Brain microvascular endothelial cell (primary cell): ENCODE results near the gene AP1M2.
"Not testable (repeated sequence)": the region's sequence is repeated elsewhere in the genome, so short reads cannot be mapped to it uniquely, and the experiment has no call there.

Source experiments
- DNase-seq: peaks from one replicate; pipeline ENCODE4 v3.0.0-alpha.2; 2020
- H3K27ac ChIP-seq: fragments of 250-450 bp; sonication (Bioruptor Pico); 2 replicates; pipeline ENCODE4 v1.5.1; 2020; ENCODE audit warnings: mild to moderate bottlenecking, moderate library complexity
- H3K27me3 ChIP-seq: fragments of 250-450 bp; sonication (Bioruptor Pico); replicated peaks from 2 replicates; pipeline ENCODE4 v1.5.1; 2020; ENCODE audit warnings: mild to moderate bottlenecking
- H3K36me3 ChIP-seq: fragments of 250-450 bp; sonication (Bioruptor Pico); replicated peaks from 2 replicates; pipeline ENCODE4 v1.5.1; 2020; ENCODE audit warnings: mild to moderate bottlenecking
- H3K4me3 ChIP-seq: 2 replicates; pipeline ENCODE4 v1.5.1; 2011; ENCODE audit warnings: low read depth, mild to moderate bottlenecking, control low read depth, low read length, moderate library complexity
- CTCF ChIP-seq: IDR thresholded peaks from 2 replicates; pipeline ENCODE4 v1.5.1; 2011; ENCODE audit warnings: low read depth, mild to moderate bottlenecking, moderate library complexity, low read length, control low read depth, inconsistent platforms; ENCODE audit errors: missing control alignments
- in situ Hi-C: cut with HindIII; loops from 2 replicates; pipeline ENCODE4 v1.10.0; 2017; ENCODE audit warnings: low sequenced_read_pairs, low pct_ligation_motif_present

Gene AP1M2

GRCh38 chr19:10582091-10582490 lies 5.0 kb downstream of the AP1M2 start:
- H3K4me3 ChIP-seq = no peak overlapping the region
- no peak for TF ChIP-seq CTCF
- no peak overlapping the region for H3K27ac ChIP-seq
- peaks cover 6% of the 10 kb centered on the region for H3K27me3 ChIP-seq
- in situ Hi-C loops = no loop called here
- DNase-seq = no peak
- H3K36me3 ChIP-seq = no peaks in the 10 kb centered on the region

- TF ChIP-seq CTCF = peak; percentile 100
- in situ Hi-C loops = no loop called here
- H3K4me3 ChIP-seq = no peak overlapping the region
- no peak overlapping the region for H3K27ac ChIP-seq
- peak; percentile 86 for DNase-seq
- H3K36me3 ChIP-seq = no peaks in the 10 kb centered on the region
- H3K27me3 ChIP-seq = no peaks in the 10 kb centered on the region
These were observed 6.0 kb downstream of the AP1M2 start for GRCh38 chr19:10580979-10581631.

GRCh38 chr19:10577951-10578350 lies 9.2 kb downstream of the AP1M2 start:
- Histone ChIP-seq H3K4me3 (no peak overlapping the region), H3K27me3 (no peaks in the 10 kb centered on the region), H3K36me3 (no peaks in the 10 kb centered on the region), H3K27ac (no peak overlapping the region)
- in situ Hi-C loops = no loop called here
- DNase-seq = no peak
- TF ChIP-seq CTCF = no peak

- Histone ChIP-seq H3K27me3 (no peaks in the 10 kb centered on the region), H3K4me3 (no peak overlapping the region), H3K27ac (no peak overlapping the region), H3K36me3 (no peaks in the 10 kb centered on the region)
- no peak for DNase-seq
- in situ Hi-C loops = no loop called here
- no peak for TF ChIP-seq CTCF
These were observed 11.9 kb downstream of the AP1M2 start for GRCh38 chr19:10575011-10575716.

- Histone ChIP-seq H3K27ac (no peak overlapping the region), H3K27me3 (no peaks in the 10 kb centered on the region), H3K4me3 (no peak overlapping the region), H3K36me3 (no peaks in the 10 kb centered on the region)
- no peak for DNase-seq
- TF ChIP-seq CTCF = no peak
- in situ Hi-C loops = no loop called here
These were observed 12.7 kb downstream of the AP1M2 start for GRCh38 chr19:10574462-10574861.

- in situ Hi-C loops, DNase-seq, H3K27me3 ChIP-seq, H3K27ac ChIP-seq, H3K4me3 ChIP-seq, H3K36me3 ChIP-seq: not testable (repeated sequence)
These were observed 13.3 kb downstream of the AP1M2 start for GRCh38 chr19:10573793-10574192.
